Stimulated activated CD8-positive, alpha-beta memory T cell treated with anti-CD3 and anti-CD28 coated beads, Interleukin-4, amount 100 ng/mL, for 4 hours (primary cell): Measurements from ENCODE around the gene SPATA31E1.

ENCODE experiments used
- DNase-seq, 2 donors: peaks; one replicate each; pipeline ENCODE4 v3.0.0-alpha.2; 2020; ENCODE audit warnings: low read depth in 2 of 2, low spot score in 1 of 2

The SPATA31E1 gene

DNA sequence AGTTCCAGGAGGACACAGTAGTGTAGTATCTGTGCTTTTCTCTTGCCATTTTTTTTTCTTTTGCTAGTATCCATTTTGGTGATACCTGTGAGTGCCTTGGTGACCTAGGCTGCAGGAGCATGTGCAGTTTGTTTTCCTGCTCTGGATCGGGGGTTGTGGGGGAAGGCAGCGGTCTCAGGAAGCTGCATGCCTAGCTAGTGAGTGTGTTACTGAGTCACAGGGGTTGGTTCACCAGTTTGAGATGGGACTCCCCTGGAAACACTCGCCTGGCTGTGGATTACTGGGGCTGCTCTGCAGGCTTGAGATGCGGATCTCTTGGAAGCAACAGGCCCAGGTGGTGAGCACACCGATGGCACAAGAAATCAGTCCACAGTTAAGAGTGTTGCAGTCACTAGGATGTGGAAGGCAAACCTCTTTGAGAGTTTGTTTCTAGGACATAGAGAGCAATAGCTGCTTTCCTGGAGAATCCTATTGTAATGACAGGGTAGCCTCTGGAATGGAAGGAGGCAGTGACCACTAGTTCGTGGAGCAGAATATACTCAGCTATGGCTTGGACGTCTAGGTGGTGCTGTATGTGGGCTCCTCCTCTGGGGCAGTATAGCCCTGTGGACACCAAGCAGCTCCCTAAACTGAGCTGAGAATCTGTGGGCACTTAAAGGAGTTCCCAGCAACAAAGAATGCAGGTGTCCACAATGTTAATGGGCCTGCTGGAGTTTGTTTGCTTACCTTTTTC lies 20.0 kb upstream of the SPATA31E1 start:
- DNase-seq: no peak

DNA sequence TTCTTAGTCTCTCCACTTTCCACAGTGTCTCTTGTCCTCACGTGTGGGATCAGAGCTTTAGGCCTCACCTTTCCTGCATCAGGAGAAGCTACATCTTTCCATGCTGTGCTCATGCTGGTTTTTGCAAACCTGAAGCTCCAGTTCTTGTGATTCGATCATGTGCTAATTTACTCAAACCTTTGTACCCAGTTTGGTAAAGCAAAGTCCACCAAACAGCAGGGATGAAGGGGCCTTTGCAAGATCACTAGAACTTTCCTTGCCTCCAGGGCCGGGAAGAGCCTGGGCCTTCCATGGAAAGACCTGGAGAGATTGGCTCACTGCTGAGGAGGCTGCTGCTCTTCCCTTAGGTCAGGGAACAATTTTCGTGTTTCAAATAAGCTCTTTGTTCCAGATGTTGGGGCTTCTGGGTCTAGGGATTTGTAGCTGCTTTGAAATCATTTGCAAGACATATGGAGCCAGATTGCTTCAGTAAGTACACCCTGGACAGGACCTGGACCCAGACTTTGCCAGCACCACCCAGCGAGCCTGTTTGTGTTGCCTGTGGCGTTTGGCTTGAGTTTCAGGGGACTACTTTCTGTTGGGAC lies 18.7 kb upstream of the SPATA31E1 start:
- no peak for DNase-seq

DNA sequence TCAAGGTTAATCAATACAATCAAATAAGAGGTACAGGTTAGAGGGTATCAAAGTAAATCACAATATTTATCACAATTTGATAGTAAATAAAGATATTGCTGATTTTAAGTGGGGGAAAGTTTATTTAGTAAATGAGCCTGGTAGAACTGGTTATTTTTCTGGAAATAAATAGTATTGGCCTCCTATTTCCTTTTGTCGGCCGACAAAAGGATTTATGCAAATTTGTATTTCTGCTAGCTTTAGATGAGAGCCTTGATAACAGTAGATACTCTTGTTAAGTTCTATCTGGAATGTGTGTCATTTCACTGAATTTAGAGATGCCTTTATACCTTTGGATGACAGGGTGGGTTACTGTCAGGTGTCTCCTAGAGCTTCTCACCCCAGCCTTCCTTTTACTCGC lies 17.8 kb upstream of the SPATA31E1 start:
- no peak for DNase-seq

DNA sequence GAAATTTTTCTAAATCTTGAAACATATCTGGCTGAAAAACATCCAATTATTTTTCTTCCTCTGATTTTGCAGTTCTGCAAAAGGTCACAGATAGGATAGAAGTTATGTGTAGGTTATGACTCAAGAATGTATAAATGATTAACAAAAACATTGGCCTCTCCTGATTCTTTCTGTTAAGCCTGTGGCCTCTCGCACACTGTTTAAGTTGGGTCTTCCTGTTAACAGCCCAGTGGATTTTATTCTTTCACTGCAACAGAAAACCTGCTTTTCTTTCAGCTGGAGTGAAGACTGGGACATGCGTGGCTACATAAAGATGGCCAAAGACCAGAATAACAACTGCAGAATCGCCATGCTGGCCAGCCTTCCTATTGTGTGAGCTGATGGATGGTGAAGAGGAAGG lies 17.1 kb upstream of the SPATA31E1 start:
- DNase-seq: no peak

DNA sequence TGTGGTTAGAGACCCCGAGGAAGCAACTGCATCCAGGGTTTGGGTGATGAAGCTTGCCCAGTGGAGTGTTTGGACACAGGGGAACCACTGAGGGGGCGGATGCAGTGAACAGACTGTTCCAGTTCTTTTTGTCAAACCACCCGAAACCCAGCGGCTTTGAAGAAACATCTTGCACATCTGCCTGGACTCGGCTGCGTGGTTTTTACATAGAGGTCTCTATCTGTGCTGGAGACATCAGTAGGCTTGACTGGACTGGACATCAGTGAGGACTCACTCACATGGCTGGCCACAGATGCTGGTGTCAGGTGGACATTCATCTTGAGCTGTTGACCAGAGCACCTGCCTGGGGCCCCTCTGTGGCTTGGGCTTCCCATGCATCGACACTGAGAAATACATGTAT lies 15.3 kb upstream of the SPATA31E1 start:
- no peak for DNase-seq

DNA sequence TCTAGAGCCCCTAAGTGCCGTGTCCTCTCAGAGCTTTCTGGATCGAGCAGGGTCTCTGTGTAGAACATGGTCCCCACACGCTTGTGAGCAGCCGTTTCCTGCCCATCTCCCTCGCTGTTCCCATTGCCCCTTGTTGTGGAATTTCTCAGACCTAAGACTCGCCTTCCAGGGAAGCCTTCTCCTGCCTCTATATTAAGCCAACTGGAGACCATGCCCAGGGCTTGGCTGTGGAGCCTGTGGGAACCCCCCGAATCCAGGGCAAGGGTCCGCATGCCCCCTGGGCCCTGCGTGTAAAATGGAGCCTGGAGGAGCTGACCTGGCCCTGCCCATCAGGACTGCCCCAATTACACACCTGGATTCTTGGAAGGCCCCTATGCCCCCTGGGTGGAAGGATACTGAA lies 14.5 kb upstream of the SPATA31E1 start:
- no peak for DNase-seq

DNA sequence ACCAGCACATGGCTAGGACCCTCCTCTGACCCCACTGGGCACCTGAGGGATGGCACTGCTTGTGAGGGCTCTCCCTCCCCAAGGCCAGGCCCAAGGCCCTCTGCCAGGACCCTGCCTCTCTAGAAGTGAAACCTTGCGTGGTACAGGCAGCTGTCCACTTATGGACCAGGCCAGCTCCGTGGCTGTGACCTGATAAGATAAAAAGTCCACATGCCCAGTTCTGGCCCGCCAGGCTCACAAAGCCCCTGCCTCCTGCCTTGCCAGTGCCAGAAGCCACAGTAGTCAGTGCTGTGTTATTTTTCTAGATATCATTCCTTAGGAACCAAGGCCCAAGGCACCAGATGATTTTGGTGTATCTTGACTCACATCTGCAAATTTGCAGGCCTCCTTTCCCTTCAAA lies 14.0 kb upstream of the SPATA31E1 start:
- no peak for DNase-seq

DNA sequence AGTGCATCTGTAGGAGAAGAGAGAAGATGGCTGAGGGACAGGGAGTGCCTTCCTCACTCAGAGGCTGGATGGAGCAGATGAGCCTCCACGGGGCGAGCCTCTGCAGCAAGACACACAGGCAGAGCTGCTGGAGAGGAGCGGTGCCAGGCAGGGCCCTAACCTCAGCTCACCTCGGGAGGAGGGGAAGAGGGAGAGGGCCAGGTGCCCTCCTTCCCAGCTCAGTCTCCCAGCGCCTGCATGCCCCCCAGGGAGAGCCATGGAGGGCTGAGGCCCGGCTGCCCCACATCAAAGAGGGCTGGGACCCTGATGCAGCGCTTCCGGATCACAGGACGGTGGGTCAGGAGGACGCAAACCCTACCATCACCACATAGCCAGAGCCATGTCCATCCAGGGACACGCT lies 13.6 kb upstream of the SPATA31E1 start:
- DNase-seq: no peak

DNA sequence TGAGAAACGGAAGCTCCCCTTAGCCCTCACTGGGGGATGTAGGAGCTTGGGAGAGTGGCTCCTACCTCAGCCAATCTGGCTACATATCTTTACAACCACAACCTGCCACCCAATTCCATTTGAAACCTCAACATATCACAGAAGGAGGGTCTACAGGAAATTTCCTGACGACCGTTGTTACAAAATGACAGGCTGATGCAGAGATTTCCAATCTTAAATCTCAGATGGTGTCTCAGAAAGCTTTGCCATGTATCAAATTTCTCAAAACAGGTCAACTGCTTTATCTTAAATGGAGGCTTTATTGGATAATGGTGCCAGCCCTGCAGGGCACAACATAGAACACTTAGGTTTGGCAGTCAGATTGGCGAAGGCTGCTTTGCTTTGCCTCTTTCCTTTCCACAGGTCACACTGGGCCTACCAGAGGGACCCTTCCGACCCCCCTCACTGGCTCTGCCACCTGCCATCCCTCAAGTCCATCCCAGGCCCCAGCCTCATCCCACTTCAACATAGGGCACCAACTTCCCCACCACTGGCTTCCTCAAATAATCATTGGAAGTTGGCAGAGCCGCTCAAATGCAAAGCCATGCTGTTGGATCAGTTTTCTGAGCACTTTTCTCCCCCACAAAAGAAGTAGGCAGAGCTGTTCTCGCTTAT lies 11.1 kb upstream of the SPATA31E1 start:
- no peak for DNase-seq

DNA sequence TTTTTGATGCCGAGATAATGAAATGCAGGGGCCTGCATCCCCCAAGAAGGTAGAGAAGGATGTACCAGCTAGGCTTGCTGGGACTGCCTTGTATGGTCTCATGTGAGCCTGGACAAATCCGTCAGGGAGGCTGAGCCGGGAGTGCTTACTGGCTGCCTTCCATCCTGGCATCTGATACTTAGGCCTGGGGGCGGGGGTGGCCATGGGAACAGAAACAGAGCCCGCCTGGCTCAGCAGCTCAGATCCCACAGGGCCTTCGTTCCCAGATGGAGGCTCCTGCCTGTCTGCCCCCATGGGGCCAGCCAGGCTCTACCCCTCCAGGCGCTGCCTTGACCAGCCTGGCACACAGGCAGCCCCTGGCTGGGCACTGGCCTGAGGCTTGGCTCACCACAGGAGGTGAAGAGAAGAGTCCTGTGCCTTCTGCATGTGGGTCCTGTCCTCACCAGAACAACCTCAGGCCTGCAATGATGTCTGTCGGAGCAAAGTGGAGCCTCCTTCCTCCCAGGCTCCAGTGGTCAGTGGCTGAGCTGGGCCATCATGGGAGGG lies 10.5 kb upstream of the SPATA31E1 start:
- DNase-seq: no peak

DNA sequence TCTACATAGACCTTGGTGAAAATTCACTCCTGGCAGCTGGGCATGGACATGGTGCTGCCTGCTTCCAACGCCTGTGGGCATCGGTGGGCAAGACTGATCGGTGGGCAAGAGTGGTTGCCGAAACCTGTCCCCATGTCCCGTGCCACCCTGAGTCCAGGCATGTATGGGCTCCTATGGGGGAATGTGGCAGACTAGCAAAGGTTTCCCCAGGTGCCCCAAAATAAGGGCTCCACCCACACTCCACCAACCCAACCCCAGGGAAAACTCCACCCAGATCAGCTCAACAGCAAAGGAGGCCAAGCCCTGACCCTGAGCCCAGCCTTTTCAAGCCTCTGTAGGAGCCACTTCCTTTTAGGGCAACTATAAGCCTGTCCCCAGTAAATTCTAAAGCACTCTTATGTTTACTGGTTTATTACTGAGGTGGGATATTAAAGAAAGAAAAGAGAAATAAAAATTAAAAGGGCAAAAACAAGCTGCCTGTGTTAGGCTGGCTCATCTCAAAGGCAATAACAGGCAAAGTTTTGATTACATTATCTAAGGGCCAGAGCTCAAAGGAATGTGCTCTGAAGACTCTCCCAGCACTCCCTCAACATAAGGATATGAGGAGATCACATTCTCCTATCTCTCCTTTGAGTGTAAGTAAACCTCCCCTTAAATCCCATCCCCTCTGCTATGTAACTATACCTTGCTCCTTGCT lies 8.9 kb upstream of the SPATA31E1 start:
- DNase-seq: no peak

DNA sequence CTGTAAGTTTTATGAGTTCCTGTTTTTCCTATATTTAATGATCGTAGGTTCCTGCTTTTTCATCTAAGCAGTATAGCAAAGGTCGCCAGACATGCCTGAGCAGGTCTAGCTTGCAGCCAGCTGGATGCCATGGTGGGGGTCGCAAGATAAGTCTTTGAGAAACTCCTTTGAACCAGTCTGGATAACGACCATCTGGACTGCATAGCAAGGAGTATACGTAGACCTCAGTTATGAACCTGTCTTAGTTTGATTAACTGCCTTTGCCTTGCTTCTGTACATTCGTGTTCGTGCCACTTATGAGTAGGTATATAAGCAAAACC lies 8.4 kb upstream of the SPATA31E1 start:
- no peak for DNase-seq

DNA sequence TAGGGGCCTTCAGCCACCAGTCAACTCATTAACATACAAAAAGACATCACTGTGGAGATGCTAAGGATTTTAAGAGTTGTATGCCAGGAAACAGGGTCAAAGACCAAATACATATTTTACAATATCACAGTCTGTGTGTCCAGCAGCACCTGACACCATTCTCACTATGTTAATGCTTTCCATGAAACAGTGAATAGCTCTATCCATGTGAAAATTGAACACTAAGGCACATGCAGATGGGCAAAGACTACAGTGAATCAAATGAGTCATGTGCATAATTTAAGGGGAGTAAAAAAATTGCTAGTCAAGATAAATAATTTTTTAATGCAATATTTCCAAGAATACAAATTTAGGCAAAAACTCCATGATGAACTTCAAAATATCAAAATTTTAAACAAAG lies 7.6 kb upstream of the SPATA31E1 start:
- DNase-seq: no peak

DNA sequence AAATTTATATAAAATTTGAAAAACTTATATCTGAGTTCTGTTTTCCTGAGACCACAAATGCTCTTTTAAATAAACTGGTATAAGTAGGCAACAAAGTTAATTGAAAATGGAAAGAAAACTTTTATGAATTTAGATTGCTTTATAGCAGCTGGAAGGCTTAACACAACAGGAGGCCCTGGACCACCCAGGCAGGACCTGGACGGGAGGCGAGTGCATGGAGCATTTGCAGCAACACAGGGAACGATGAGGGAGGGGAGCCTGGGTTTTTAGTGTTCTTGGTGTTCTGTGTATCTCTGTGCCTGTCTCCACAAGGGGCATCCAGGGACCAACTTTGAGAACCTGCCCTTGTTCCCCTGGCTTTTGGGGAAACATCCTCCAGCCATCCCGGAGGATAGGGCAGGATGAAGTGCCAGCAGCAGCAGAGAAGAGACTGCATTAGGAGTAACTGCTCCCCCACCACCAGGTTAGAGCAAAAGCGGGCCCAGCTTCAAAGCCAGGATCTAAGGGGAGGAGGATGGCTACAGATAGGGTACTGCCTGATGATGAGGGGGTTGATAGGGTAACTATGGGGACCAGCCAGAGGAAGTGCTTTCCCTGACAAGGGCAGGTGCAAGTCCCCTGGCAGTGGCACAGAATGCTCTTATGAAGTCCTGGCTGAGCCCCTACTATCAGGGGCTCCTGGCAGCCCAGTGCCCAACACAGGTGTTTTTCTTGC lies 6.7 kb upstream of the SPATA31E1 start:
- no peak for DNase-seq

DNA sequence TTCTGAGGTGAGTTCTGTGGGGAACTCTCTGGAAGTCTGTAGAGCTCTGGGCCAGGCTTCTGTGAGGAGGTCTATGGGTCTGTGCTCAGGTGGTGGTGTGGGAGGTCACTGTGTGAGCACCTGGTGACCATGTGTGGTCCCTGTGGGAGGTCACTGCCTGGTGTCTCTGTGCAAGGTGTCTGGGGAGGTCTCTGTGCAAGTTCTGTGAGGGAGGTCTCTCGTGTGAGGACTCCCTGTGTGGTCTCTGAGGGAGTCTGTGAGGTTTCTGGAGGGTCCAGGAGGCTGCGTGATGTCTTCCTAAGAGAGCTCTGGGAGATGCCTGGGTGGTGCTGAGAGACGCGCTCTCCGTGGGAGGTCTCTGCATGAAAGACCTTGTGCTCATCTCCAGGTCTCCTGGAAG lies 6.0 kb upstream of the SPATA31E1 start:
- DNase-seq: no peak

DNA sequence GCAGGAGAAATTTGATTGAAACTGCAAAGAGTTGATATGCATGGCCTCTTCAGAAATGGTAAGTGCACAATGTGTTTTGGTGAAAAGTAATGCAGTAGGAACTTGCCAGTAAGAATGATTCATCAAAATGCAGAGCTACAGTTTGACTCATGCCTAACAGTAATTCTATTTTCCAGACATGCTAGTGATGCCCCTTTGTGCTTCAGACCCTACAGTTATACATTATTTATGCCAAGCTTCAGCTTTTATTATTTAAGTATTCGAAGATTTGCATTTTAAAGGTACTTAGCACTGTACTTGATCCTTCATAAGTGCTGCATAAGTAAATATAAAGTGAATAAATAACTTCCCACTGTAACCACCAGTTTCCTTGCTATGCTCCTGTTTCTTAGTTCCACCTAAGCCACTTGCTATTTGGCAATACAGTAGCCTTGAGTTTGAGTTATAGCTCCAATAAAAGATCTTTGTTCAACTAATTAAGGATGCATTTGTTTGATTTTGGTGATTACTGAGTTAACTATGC lies 3.6 kb upstream of the SPATA31E1 start:
- no peak for DNase-seq

DNA sequence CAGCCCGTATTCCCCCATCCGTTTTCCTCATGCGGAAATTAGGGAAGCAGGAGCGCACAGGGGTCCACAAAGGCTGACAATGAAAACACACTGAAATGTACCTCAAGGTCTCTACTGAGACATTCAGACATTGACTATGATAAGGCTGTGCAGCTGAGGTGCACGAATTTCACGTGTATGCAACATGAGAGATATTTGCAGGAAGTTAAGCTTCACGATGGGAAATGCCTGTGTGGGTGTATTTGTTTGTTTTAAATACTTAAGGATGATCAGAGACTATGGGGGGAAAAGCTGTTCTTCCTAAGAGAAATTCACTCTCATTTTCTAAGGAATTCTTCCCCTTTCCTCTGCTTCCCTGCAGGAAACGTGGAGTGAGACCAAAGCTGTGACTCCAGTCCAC lies 2.6 kb upstream of the SPATA31E1 start:
- DNase-seq: no peak

DNA sequence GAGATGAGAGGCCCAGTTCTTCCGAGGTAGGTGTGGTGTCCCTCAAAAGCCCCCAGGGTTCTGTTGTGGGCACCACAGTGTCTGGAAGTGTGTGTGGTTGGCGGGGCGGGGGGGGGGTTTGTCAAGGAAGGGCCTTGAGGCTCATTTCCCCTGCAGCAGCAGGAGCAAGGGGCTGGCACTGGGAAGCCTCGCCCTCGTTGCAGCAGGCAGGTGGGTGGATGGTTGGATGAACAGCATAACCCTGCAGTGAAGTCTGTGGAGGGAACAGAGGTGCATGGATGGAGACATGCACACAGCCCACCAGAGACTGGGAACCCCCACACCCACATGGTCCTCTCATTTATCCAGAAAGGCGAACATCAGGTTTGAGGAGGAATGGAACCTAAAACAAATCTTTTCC lies 2.0 kb upstream of the SPATA31E1 start:
- DNase-seq: no peak

DNA sequence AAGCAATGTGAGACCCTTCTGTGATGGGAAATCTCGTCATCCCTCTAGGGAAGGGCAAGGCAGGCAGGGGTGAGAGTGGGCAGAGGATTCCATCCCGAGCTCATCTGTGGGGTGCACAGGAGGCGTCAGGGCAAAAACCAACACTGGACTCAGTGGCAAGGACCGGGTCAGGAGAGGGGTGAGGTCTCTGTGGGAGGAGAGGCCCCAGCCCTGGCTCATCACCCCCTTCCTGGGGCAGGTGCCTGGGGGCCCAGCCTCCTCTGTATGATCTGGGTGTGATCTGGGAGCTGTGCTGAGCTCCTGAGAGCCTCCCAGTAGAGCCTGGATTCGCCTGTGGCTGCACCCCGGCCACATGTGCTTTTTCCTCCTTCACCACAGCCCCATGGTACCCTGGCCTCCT lies 597 bp downstream of the SPATA31E1 start:
- no peak for DNase-seq

DNA sequence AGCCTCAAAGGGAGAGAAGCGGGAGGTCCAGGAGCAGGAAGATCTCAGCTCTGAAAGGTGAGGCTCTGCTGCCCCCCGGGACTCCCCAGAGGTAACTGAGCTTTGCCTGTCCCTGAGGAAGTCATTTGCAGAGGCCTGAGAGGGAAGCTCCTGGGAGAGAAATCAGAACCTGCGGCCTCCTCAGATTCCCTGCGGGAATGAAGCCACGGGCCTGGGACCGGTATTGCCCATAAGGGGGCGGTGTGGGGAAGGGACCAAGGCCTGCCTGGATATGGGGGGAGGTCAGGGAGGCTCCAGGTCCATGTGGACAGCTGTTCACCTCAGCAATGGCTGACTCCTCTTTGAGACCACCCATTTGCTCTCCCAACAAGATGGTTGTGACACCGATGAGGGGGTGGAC lies 1.3 kb downstream of the SPATA31E1 start:
- no peak for DNase-seq
